GM23338 (cell line): ENCODE results near the gene CCDC97.
A peak's percentile ranks its signal among the peaks of the same experiment; 100 is the strongest.

Experiments used
- EZH2 ChIP-seq: fragments of 200-600 bp; sonication (generic); IDR thresholded peaks from one replicate; pipeline ENCODE4 v1.8.0; 2017; ENCODE audit warnings: antibody characterized with exemption, mild to moderate bottlenecking, low read depth; ENCODE audit not compliant: unreplicated experiment
- TF ChIP-seq, protein P1 (sequence below), 2 experiments: fragments of 200-600 bp in 1 of 2; sonication (generic) in 1 of 2; conservative IDR thresholded peaks; 2 replicates each; pipeline versions ENCODE4 v1.5.1 to v1.6.1; 2016 to 2017; ENCODE audit warnings: antibody characterized with exemption in 2 of 2, low read depth in 2 of 2, mild to moderate bottlenecking in 2 of 2, moderate library complexity in 1 of 2

DNA sequence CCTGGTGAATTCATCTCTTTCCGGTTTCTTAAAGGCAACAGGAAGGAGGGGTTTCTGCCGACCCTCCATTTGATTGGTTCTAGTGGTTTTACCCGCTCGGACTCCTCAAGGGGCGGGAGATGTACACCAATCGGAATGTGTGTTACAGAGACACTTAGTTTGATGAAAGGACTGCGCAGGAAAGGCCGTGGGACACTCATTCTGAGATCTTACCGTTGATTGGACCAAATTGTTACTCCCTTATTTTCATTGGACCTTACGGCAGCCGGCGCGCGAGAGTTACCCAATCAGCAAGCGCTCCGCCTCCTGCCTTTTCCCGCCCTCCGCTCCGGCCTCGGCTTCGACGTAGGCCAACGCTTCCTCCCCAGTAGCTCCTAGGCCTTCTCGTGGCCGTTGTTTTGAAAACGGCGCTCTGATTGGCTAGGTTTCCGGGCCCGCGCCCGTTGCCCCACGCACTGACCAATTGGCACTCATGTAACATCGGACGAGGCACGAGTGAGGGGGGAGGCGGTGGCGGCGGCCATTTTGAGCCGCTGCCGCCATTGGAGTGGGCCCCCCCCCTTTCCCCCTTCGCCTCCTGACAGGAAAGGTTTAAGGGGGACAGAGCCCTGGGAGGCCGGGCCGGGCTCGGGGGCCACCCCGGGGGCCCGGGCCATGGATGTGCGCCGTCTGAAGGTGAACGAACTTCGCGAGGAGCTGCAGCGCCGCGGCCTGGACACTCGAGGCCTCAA is 46.0 kb upstream of the CCDC97 start, which contains the start of gene HNRNPUL1:
- no peak for TF ChIP-seq EZH2
- TF ChIP-seq, protein P1, sequence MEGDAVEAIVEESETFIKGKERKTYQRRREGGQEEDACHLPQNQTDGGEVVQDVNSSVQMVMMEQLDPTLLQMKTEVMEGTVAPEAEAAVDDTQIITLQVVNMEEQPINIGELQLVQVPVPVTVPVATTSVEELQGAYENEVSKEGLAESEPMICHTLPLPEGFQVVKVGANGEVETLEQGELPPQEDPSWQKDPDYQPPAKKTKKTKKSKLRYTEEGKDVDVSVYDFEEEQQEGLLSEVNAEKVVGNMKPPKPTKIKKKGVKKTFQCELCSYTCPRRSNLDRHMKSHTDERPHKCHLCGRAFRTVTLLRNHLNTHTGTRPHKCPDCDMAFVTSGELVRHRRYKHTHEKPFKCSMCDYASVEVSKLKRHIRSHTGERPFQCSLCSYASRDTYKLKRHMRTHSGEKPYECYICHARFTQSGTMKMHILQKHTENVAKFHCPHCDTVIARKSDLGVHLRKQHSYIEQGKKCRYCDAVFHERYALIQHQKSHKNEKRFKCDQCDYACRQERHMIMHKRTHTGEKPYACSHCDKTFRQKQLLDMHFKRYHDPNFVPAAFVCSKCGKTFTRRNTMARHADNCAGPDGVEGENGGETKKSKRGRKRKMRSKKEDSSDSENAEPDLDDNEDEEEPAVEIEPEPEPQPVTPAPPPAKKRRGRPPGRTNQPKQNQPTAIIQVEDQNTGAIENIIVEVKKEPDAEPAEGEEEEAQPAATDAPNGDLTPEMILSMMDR (conservative IDR thresholded peaks at IDR 0.05; ENCODE audit: low read depth in 2 of 2): peak; percentile 18 to 21; a peak in 3 of 4 replicates
